Measurements from ENCODE around the gene FXR2.
"Not testable (repeated sequence)": the region's sequence is repeated elsewhere in the genome, so short reads cannot be mapped to it uniquely, and the experiment has no call there.

The FXR2 gene

GRCh38 chr17:7629939-7630571, 15.4 kb upstream of the FXR2 start, which contains the start of gene SHBG:
Gene SHBG (plus strand): TSS chr17:7630135. CDS start chr17:7630173, 38 bp downstream.
- DNase-seq (ENCODE audit: extremely low read depth in 1 of 2, low read depth in 1 of 2): no peak

- DNase-seq (ENCODE audit: extremely low read depth in 1 of 2, low read depth in 1 of 2): peak; percentile 68 to 70
These were observed 12.8 kb upstream of the FXR2 start, which contains the start of gene SAT2 for GRCh38 chr17:7627250-7628121. Gene SAT2 (minus strand): TSS chr17:7627821. CDS start chr17:7627635, 186 bp downstream.

- DNase-seq (ENCODE audit: extremely low read depth in 1 of 2, low read depth in 1 of 2): no peak
These were observed 12.2 kb upstream of the FXR2 start for GRCh38 chr17:7626956-7627249.

GRCh38 chr17:7626307-7626706, 11.6 kb upstream of the FXR2 start:
- no peak for DNase-seq (ENCODE audit: extremely low read depth in 1 of 2, low read depth in 1 of 2)

- DNase-seq (ENCODE audit: extremely low read depth in 1 of 2, low read depth in 1 of 2): not testable (repeated sequence)
These were observed 11.1 kb upstream of the FXR2 start for GRCh38 chr17:7625749-7626148.

GRCh38 chr17:7623661-7624060, 9.0 kb upstream of the FXR2 start:
- no peak for DNase-seq (ENCODE audit: extremely low read depth in 1 of 2, low read depth in 1 of 2)

GRCh38 chr17:7620835-7621234, 6.1 kb upstream of the FXR2 start:
- no peak for DNase-seq (ENCODE audit: extremely low read depth in 1 of 2, low read depth in 1 of 2)

GRCh38 chr17:7618608-7619007, 3.9 kb upstream of the FXR2 start:
- no peak for DNase-seq (ENCODE audit: extremely low read depth in 1 of 2, low read depth in 1 of 2)

- no peak for DNase-seq (ENCODE audit: extremely low read depth in 1 of 2, low read depth in 1 of 2)
These were observed 609 bp upstream of the FXR2 start for GRCh38 chr17:7615265-7615747.

GRCh38 chr17:7613769-7614424, 800 bp downstream of the FXR2 start:
- DNase-seq (ENCODE audit: extremely low read depth in 1 of 2, low read depth in 1 of 2): no peak

- no peak for DNase-seq (ENCODE audit: extremely low read depth in 1 of 2, low read depth in 1 of 2)
These were observed 2.4 kb downstream of the FXR2 start for GRCh38 chr17:7612294-7612640.

GRCh38 chr17:7611635-7612293, 2.9 kb downstream of the FXR2 start:
- DNase-seq (ENCODE audit: extremely low read depth in 1 of 2, low read depth in 1 of 2): no peak

- no peak for DNase-seq (ENCODE audit: extremely low read depth in 1 of 2, low read depth in 1 of 2)
These were observed 4.1 kb downstream of the FXR2 start for GRCh38 chr17:7610641-7611040.

GRCh38 chr17:7606280-7606679, 8.4 kb downstream of the FXR2 start:
- DNase-seq (ENCODE audit: extremely low read depth in 1 of 2, low read depth in 1 of 2): no peak

GRCh38 chr17:7597561-7597960, 17.1 kb downstream of the FXR2 start:
- not testable (repeated sequence) for DNase-seq (ENCODE audit: extremely low read depth in 1 of 2, low read depth in 1 of 2)

- DNase-seq (ENCODE audit: extremely low read depth in 1 of 2, low read depth in 1 of 2): no peak
These were observed 21.4 kb downstream of the FXR2 start for GRCh38 chr17:7593296-7593695.

GRCh38 chr17:7592422-7593021, 22.2 kb downstream of the FXR2 start:
- no peak for DNase-seq (ENCODE audit: extremely low read depth in 1 of 2, low read depth in 1 of 2)

- no peak for DNase-seq (ENCODE audit: extremely low read depth in 1 of 2, low read depth in 1 of 2)
These were observed 23.1 kb downstream of the FXR2 start for GRCh38 chr17:7591596-7591995.

GRCh38 chr17:7590743-7591142, 24.0 kb downstream of the FXR2 start:
- DNase-seq (ENCODE audit: extremely low read depth in 1 of 2, low read depth in 1 of 2): no peak

- no peak for DNase-seq (ENCODE audit: extremely low read depth in 1 of 2, low read depth in 1 of 2)
These were observed 24.6 kb downstream of the FXR2 start, which contains the start of gene SOX15 for GRCh38 chr17:7589891-7590691. Gene SOX15 (minus strand): TSS chr17:7590094. CDS start chr17:7589676, 418 bp downstream.
